HFF-Myc (cell line): ENCODE data around the gene MAZ.
A peak's percentile ranks its signal among the peaks of the same experiment; 100 is the strongest.

Experiments
- DNase-seq: peaks from one replicate; pipeline ENCODE4 v3.0.0-alpha.2; 2011; ENCODE audit warnings: low read depth; ENCODE audit errors: extremely low read depth
- H3K4me3 ChIP-seq: replicated peaks from 2 replicates; pipeline ENCODE4 v1.5.1; 2011; ENCODE audit warnings: low read depth, mild to moderate bottlenecking, control low read depth, low read length
- CTCF ChIP-seq: IDR thresholded peaks from 2 replicates; pipeline ENCODE4 v1.5.1; 2012; ENCODE audit warnings: mild to moderate bottlenecking, low read depth, low read length, control low read depth; ENCODE audit errors: missing control alignments

The MAZ gene

DNA sequence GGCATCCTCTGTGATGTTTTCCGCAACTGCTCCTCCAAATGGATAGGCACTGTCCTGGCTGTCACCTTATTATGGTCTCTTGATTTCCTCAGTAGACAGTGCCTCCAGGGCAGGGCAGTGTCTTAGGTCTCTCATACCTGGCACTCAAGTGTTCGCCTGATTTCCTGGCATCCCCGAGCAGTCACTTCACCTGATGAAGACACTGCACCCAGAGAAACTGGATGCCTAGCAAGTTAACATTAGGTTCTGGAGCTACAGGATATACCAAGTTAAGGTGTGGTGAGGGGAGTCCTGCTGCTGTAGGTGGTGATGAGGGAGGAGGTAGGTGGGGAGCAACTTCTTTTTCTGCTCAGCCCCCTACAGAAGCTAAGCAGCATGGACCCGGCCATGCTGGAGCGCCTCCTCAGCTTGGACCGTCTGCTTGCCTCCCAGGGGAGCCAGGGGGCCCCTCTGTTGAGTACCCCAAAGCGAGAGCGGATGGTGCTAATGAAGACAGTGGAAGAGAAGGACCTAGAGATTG lies 3.9 kb upstream of the MAZ start:
- no peak for DNase-seq
- no peak overlapping the region for H3K4me3 ChIP-seq
- TF ChIP-seq CTCF, result no peak

DNA sequence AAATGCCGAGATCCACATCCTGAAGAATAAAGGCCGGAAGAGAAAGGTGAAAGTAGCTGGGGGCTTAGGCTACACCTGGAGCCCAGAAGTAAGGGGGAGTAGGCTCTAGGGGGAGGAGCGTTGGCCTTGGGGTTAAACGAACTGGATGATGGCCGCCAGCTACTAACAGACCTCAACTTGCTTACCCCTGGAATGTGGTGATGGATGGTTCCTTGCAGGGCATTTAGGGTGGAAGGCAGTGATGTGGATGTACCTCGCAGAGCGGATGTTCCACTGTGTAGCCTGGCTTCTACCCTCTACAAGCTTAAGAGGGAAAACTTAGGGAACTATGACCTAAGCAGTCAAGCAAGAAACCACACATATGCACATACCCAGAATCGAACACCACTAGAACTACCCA lies 2.3 kb upstream of the MAZ start:
- H3K4me3 ChIP-seq, result no peak overlapping the region; the same call in 1 of the 2 replicates
- no peak for TF ChIP-seq CTCF
- DNase-seq, result no peak

DNA sequence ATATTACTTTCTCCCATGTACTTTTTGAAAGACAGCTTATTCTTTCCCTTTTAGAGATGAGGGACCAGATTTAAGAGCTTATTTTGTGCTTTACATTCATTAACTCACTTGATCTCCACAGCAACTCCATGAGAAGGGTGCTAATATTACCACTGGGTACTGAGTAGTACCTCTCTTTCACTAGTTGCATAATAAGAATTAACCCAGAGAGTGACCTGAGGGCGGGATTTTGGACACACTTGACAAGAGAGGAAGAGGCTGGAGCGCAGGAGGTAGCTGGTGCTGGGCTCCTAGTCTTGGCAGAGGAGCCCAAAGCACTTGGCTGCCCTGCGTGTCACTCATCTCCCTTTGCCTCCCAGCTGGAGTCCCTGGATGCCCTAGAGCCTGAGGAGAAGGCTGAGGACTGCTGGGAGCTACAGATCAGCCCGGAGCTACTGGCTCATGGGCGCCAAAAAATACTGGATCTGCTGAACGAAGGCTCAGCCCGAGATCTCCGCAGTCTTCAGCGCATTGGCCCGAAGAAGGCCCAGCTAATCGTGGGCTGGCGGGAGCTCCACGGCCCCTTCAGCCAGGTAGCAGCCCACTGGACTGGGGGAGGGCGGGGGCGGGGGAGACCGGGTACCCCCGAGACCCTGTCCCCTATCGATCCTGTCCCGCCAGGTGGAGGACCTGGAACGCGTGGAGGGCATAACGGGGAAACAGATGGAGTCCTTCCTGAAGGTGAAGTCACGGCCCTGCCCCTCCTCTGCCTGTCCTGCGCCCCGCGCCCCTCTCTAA lies 1.7 kb upstream of the MAZ start:
- H3K4me3 ChIP-seq, result peak overlapping the region; percentile 65
- DNase-seq, result no peak
- TF ChIP-seq CTCF, result no peak

DNA sequence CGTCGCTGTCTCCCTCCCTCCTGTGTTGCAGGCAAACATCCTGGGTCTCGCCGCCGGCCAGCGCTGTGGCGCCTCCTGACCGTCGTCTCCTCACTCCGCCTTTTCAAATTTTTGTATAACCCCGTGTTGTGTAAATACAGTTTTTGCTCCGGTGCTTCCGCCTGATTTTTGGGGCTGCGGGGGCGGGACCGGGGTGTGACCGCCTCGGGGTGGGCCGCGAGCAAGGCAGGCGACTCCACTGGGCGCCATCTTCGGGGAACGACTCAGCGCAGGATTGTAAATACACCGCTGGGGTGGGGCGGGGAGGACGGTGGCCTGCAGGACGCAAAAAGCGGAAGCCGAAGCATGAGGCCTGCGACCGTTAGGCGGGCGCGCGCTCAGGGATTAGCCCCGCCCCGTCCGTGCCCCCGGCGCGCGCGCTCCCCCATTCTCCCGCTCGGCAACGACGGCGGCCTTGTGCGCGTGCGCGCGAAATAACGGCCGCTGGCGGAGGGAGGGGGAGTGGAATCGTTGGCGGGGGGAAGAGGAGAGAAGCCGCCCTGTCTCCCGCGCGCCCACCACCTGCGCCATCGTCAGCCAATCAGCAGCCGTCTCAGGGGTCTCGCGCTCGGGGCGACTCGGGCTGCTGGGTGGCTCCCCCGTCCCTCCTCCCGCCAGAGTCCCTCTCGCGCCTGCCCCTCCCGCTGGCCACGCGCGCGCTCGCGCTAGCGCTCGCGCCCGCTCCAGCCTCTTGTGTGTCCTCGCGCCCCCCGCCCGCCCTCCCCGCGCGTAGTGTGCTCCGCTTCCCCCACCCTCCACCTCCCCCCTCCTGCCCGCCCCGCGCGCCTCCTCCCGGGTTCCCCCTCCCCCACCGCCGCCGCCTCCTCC lies 864 bp upstream of the MAZ start:
- DNase-seq, result no peak
- H3K4me3 ChIP-seq, result peak overlapping the region; percentile 65
- no peak for TF ChIP-seq CTCF

DNA sequence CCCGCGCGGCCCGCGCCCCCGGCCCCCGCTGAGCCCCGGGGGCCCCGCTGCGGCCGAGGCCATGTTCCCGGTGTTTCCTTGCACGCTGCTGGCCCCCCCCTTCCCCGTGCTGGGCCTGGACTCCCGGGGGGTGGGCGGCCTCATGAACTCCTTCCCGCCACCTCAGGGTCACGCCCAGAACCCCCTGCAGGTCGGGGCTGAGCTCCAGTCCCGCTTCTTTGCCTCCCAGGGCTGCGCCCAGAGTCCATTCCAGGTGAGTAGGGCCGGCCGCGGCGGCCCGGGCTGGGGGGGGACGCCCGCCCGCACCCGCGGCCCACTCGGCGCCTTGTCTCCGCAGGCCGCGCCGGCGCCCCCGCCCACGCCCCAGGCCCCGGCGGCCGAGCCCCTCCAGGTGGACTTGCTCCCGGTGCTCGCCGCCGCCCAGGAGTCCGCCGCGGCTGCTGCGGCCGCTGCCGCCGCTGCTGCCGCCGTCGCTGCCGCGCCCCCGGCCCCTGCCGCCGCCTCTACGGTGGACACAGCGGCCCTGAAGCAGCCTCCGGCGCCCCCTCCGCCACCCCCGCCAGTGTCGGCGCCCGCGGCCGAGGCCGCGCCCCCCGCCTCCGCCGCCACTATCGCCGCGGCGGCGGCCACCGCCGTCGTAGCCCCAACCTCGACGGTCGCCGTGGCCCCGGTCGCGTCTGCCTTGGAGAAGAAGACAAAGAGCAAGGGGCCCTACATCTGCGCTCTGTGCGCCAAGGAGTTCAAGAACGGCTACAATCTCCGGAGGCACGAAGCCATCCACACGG lies 504 bp downstream of the MAZ start:
- TF ChIP-seq CTCF, result no peak
- peak overlapping the region; percentile 74 for H3K4me3 ChIP-seq
- no peak for DNase-seq

GRCh38 chr16:29807426-29808218 lies 1.3 kb downstream of the MAZ start:
- TF ChIP-seq CTCF, result peak; percentile 33
- no peak for DNase-seq
- peak overlapping the region; percentile 74 for H3K4me3 ChIP-seq
